ENCODE measurements around the gene SURF6. TPM values are rescaled to one million over a fixed set of nuclear protein-coding genes. Genes with fewer than 3 reads are reported as not detected.

The SURF6 gene
- total RNA-seq, 1 donor from 2014 or later: 15.1 TPM

DNA sequence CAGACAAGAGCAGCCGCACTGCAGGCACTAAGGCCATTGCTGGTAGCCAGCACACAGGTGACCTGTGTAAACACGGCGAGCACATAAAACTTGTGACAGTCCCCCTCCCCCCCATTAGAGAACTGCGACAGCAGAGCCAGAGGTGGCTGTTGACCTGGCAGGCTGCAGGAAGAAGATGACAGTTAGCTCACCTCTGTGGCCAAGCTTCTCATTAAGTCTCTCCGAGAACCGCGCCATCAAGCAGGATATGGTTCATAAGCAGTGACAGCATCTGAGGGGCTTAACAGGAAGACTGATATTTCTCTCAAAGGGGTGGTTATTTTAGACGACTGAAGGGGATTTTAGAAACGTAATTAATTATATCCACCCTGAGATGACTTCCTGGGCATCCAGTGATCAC, 34.7 kb upstream of the SURF6 start:
- Mint-ChIP-seq H3K36me3 (ENCODE audit: low read depth) (peaks cover 17% of the 10 kb centered on the region), H3K9me3 (ENCODE audit: low read depth) (no peaks in the 10 kb centered on the region), H3K27me3 (ENCODE audit: low read depth) (no peaks in the 10 kb centered on the region), H3K4me3 (ENCODE audit: unreplicated experiment) (no peak overlapping the region), H3K27ac (ENCODE audit: unreplicated experiment) (peak overlapping the region; percentile 24), H3K4me1 (ENCODE audit: low read depth) (peaks cover 62% of the 10 kb centered on the region)
- no peak for DNase-seq (ENCODE audit: low spot score)
- TF ChIP-seq, protein P1, sequence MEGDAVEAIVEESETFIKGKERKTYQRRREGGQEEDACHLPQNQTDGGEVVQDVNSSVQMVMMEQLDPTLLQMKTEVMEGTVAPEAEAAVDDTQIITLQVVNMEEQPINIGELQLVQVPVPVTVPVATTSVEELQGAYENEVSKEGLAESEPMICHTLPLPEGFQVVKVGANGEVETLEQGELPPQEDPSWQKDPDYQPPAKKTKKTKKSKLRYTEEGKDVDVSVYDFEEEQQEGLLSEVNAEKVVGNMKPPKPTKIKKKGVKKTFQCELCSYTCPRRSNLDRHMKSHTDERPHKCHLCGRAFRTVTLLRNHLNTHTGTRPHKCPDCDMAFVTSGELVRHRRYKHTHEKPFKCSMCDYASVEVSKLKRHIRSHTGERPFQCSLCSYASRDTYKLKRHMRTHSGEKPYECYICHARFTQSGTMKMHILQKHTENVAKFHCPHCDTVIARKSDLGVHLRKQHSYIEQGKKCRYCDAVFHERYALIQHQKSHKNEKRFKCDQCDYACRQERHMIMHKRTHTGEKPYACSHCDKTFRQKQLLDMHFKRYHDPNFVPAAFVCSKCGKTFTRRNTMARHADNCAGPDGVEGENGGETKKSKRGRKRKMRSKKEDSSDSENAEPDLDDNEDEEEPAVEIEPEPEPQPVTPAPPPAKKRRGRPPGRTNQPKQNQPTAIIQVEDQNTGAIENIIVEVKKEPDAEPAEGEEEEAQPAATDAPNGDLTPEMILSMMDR (IDR thresholded peaks at IDR 0.05): no peak

DNA sequence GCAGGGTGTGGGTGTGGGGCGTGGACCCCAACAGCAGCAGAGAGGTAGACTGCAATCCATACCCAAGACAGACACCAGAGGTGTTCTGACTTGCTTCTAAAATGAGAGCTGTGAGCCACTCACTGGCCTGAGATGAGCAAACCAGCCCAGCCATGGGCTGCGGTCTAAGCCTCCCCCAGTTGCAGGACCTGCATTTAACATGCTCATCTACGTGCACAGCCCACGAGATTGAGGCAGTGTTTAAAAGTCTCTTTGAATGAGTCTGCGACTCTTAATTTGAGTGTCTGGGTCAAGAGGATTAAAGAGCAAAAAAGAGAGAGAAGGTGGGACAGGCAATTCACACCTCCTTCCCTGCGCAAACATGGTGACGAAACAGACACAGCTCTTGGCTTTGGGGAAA, 33.9 kb upstream of the SURF6 start:
- no peak for DNase-seq (ENCODE audit: low spot score)
- peak overlapping the region; percentile 28 for H3K27ac Mint-ChIP-seq (ENCODE audit: unreplicated experiment)
- no peaks in the 10 kb centered on the region for H3K27me3 Mint-ChIP-seq (ENCODE audit: low read depth)
- TF ChIP-seq, protein P1 (IDR thresholded peaks at IDR 0.05): no peak
- H3K4me3 Mint-ChIP-seq (ENCODE audit: unreplicated experiment): no peak overlapping the region
- H3K36me3 Mint-ChIP-seq (ENCODE audit: low read depth): peaks cover 20% of the 10 kb centered on the region
- no peaks in the 10 kb centered on the region for H3K9me3 Mint-ChIP-seq (ENCODE audit: low read depth)
- H3K4me1 Mint-ChIP-seq (ENCODE audit: low read depth): peaks cover 62% of the 10 kb centered on the region

DNA sequence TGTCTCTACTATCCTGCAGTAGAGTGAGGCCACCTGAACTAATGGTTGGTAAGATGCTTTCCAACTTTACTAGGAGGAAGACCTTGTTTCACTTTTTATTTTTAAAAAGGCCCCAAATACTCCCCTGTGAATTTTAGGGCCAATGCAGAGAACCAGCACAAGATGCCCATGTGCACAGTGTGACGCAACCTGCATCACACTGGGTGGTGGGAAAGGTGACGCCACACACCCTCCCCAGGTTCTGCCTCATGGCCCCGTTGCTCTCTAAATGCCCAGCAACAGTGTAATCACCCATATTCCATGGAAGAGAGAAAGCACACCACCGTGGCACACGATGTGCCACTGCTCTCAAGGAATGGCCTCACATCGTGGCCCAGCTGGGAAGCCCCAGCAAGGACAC, 33.4 kb upstream of the SURF6 start:
- DNase-seq (ENCODE audit: low spot score): no peak
- H3K27ac Mint-ChIP-seq (ENCODE audit: unreplicated experiment): peak overlapping the region; percentile 13
- H3K4me1 Mint-ChIP-seq (ENCODE audit: low read depth): peaks cover 57% of the 10 kb centered on the region
- H3K4me3 Mint-ChIP-seq (ENCODE audit: unreplicated experiment): no peak overlapping the region
- H3K36me3 Mint-ChIP-seq (ENCODE audit: low read depth): peaks cover 20% of the 10 kb centered on the region
- TF ChIP-seq, protein P1 (IDR thresholded peaks at IDR 0.05): no peak
- no peaks in the 10 kb centered on the region for H3K27me3 Mint-ChIP-seq (ENCODE audit: low read depth)
- H3K9me3 Mint-ChIP-seq (ENCODE audit: low read depth): no peaks in the 10 kb centered on the region

DNA sequence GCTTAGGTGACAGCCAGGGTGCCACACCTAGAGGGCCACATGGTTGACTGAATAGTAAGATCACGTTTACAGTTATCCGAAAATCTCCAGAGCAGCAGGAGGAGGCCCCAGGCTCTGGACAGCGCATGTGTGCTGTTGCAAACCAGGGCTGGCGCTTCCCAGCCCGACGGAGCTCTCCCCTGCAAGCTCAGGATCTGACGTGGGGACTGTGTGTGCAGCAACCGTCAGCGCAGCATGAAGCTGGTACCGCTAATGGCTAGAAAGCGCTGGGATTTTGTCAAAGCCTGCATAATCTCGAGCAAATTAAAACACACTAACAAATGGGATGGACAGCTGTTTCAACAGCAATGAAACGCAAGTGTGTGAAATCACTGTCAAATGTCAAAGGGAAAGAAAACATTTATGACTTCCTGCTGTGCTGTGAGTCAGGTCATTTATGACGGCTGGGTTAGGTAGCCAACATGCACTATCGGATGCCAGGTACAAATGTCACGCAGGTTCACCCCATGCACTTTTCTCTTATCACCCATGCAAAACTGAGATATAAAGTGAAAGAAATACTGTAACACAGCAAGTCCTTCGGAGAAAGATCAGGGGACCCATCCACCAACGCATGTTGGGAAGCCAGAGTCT, 32.4 kb upstream of the SURF6 start:
- no peaks in the 10 kb centered on the region for H3K9me3 Mint-ChIP-seq (ENCODE audit: low read depth)
- H3K27me3 Mint-ChIP-seq (ENCODE audit: low read depth): no peaks in the 10 kb centered on the region
- H3K4me1 Mint-ChIP-seq (ENCODE audit: low read depth): peaks cover 51% of the 10 kb centered on the region
- peaks cover 28% of the 10 kb centered on the region for H3K36me3 Mint-ChIP-seq (ENCODE audit: low read depth)
- no peak overlapping the region for H3K4me3 Mint-ChIP-seq (ENCODE audit: unreplicated experiment)
- TF ChIP-seq, protein P1 (IDR thresholded peaks at IDR 0.05): no peak
- no peak for DNase-seq (ENCODE audit: low spot score)
- H3K27ac Mint-ChIP-seq (ENCODE audit: unreplicated experiment): peak overlapping the region; percentile 63

DNA sequence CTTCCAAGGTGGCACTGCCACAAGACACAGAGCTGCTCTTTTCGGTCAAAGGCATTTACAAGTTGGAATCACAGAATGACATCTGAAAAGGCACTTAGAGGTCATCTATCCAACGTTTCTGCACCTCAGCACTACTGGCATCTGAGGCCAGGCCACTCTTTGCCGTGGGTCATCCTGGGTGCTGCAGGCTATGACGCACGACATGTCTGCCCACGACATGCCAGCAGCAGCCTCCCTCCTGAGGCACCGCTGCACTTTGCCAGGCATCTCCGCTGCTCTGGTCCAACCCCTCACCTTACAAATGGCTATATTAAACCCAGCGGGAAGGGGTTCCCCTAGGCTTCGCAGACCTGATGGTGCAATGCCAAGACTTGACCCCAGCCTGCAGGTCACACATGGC, 31.8 kb upstream of the SURF6 start:
- Mint-ChIP-seq H3K4me3 (ENCODE audit: unreplicated experiment) (no peak overlapping the region), H3K27ac (ENCODE audit: unreplicated experiment) (no peak overlapping the region), H3K4me1 (ENCODE audit: low read depth) (peaks cover 47% of the 10 kb centered on the region), H3K27me3 (ENCODE audit: low read depth) (no peaks in the 10 kb centered on the region), H3K9me3 (ENCODE audit: low read depth) (no peaks in the 10 kb centered on the region), H3K36me3 (ENCODE audit: low read depth) (peaks cover 32% of the 10 kb centered on the region)
- no peak for DNase-seq (ENCODE audit: low spot score)
- TF ChIP-seq, protein P1 (IDR thresholded peaks at IDR 0.05): no peak

Data from chondrocyte (in vitro differentiated cells).